Stimulated activated CD8-positive, alpha-beta memory T cell treated with anti-CD3 and anti-CD28 coated beads, Interleukin-15, amount 100 ng/mL, for 1 hour (primary cell): ENCODE data around the gene CHN2.

Experiments
- DNase-seq: peaks from one replicate; pipeline ENCODE4 v3.0.0-alpha.2; 2020; ENCODE audit warnings: low read depth

Gene CHN2

DNA sequence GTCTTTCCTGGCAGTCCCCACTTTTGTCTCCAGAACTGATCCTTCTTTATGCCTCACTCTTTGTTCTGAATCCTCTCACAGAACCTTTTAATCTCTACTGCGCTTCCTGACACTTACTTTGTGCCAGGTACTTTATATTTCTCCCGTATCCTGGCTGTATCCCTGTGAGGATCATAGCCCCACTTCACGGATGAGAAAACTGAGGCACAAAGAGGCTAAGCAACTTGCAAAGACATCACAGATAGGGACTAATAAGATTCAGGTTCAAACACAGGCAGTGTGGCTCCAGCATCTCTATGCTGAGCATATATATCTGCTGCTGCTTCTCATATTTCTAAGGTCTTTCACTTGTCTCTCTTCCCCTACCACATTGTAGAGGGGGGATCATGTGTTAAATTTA lies 116.7 kb downstream of the CHN2 start:
- no peak for DNase-seq

DNA sequence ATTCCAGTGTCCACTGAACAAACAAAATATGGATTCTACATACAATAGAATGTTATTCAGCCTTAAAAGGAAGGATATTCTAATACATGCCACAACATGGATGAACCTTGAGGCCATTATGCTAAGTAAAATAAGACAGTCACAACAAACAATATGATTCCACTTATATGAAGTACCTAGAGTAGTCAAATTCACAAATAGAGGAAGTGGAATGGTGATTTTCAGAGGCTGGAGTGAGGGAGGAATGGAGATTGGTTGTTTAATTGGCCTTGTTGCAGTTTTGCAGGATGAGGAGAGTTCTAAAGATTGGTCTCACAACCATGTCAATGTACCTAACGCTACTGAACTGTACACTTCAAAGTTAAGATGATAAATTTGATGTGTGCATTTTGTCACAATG lies 119.6 kb downstream of the CHN2 start:
- no peak for DNase-seq

DNA sequence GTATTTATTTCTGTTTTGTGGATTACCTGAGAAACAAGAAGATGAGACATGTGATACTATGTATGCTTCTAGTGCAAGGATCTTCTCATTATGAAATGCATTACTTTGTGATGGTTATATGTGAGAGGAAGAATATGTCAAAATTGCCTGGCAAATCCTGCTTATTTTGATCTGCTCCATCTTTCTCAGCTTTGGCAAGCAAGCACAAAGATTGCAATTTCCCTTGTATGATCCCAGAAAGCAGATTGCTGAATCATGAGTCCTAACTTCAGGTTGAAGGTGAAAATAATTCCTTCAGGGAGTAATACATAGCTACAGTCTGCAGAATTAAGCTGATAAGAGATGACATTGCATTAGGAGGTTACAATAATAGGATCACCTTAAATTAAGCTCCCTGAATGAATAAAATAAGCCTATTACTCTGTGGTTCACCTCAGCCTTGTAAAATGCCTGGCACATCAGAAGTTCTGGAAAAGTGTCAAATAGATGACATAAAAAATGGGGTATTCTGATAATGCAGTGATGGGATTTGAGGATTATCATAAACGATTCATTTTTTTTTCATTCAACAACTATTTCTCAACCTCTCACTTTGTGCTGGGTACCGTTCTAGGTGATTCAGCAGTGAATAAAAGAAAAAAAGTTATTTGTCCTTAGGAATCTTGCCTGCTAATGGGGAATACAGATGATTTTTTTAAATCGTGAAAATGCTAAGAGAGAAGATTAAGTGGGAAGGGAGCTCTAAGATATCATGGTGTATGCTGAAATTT lies 120.7 kb downstream of the CHN2 start:
- no peak for DNase-seq

DNA sequence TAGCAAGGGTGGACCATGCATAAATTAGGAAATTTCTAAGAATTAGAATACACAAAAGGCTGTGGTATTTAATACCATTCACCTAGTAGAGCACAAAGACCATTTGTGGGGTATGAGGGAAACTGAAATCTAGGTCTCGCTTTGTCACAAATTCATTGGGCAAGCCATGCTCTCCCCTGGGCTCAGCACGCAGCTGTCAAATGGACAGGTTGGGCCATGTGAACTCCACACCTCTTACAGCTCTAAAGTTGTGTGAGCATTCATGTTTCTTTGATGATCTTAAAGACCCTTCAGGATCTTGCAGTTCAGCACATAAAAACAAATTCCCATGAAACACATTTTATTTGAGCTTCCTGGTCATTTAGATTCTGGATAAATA lies 121.3 kb downstream of the CHN2 start:
- DNase-seq = no peak

DNA sequence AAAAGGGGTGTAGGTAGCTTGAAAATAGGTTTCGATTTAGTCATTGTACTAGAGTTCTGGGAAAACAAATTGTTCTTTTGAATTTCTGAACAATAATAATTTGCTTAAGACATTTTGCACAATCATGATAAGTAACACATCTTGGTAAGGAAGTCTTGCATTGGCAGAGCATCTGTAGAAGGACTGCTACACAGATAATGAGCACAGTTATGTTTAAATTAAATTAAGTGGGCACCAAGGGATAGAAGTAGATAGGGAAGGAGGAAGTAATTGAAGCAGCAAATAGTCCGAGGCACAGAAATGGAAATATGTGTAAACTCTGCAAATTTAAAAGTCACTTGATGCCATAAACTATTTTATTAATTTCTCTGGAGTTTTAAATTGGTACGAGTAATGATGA lies 122.4 kb downstream of the CHN2 start:
- DNase-seq = no peak

DNA sequence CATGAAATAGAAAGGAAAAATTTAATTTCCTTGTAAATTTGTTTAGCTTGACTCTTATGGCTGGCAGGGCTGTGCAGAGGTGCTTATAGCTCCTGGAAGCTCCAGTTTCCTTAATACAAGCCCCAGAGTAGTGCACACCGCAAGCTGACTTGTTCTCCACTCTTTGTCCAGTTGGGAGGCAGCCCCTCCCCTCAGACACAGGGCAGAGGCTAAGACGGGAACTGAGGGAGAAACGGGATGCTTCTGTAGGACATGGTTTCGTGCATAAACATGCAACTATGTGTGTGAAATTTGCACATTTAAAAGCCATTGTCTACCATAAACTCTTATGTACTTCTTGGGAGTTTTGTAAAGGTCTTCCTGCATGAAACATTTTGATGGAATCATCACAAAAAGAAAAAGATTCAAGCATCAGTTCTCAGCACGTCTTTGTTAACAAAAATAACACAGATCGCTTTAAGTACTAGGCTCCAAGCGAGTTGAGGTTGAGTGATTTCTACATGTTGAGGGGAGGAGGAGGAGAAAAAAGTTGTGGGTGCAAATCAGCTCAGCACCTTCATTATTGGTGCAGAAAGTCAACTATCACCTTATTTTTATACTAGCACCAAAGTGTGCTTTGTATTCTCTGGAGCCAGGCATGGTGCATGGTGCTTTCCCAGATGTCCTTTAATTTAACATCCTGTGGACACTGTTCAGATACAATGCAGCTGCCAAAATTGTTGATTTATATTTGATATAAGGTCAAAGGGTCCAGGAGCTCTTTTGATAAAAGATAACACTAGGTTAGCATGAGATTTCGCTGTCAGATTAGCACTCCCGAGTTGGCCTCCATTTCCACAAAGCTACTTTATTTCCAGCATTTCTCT lies 124.5 kb downstream of the CHN2 start:
- DNase-seq = no peak

DNA sequence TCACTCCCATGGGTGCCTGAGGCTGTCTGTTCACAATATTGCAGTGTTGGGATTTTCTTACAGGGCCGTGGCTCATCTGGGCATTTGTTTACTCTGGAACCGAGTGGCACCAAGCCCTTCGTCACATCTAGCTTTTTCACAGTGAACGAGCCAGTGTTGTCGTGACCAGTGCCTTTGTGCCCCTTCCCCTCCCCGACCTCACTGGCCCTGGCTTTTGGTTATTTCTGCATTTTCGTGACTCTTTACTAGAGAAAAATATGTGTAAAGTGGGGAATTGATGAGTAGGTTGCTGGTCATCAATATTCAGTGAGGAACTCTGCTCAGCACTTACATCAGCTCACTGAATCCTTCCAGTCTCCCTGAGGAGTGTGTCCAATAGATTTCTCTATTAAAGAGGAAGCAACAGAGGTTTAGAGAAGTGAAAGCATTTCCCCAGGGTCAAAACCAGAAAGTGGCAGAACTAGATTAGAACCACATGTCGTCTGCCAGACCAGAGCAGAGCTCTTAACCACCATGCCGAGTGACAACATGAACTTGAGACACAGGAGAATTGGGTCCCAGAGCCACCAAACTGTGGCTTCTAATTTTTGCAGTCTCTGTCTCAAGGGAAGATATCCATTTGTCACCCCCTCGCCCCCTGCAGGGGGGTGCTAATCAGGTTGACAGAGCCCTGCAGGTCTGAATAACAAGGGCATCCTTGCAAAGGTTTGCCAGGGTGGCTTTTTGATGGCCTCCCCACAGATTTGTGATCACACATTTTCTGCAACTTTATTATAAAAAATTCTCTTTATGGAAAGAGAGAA lies 125.3 kb downstream of the CHN2 start:
- no peak for DNase-seq

DNA sequence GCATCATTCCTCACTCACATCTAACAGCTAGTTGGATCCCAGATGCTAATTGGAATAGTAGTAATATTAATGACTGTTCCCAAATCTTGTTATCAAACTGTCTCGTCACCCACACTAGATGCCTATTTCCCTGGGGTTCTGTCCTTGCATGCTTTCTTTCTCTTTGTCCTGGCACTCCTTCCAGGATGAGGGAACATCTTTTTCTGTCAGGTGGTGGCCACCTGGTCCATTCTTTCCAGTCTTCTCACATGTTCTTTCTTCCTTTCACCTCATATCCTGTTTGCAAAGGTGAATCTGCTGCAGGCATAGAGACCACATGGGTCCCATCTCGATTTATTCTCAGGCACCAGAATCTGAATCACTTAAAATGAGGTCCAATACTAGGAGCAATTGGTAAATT lies 126.0 kb downstream of the CHN2 start:
- no peak for DNase-seq

DNA sequence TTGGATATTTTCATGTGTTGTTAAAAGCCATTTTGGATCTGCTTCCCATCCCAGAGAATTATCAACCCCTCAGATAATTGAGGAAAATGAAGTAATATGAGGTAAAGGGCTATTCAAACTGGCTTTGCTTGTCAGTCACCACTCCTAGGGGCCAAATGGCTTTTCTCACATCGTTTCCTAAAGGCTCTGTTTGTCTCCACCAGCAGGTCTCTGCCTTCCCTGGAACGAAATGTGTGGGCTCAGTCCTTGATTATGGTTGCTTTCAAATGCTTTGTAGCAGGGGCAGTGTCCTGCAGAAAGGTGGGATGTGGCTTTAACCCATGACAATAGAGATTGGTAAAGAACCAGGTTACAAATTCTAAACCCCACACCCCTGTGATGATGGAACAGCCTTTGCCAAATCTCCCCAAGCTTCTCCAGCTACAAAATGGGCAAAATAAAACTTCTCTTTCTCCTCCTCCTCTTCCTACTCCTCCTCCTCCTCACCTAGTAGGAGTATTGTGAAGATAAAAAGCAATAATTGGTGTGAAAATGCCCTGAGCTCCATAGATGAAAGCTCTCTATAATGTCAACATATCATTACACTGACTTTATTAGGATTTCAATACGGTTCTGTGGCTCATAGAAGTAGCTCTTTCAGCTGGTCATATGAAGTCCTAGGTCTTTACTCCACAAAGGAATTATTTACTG lies 127.6 kb downstream of the CHN2 start:
- no peak for DNase-seq

DNA sequence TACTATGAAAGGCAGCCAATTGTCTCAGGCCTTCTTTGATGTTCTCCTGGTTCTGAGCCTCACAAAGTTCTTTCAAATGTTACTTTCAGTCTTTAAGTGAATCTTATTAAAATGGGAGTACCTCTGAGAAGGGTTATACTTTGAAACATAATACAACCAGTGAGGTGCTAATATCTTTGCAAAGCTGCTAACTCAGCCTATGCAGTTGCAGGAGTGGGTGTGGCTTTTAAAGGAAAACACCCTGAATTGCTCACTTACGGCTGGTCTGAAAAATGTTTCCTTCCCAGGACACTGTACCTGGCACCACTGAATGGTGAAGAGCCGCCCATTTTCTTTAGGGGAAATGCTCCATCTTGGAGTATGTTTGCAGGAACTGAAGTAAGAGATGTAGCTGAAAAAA lies 130.9 kb downstream of the CHN2 start:
- no peak for DNase-seq

DNA sequence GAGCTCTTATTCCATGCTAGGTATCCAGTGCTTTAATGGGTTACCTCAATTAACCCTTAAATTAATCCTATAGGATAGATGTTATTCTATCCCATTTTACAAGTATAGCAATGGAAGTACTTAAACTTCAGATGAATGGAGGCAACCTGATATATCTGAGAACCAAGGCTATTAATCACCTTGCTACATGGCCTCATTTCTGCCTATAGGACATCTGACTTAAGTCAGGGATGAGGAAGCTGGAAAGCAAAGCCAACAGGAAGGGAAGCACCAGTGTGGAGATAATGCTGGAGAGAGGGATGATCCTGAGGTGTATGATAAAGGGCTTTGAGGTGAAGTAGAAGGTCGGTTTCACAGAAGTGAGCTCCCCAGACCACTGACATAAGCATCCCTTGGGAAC lies 132.3 kb downstream of the CHN2 start:
- no peak for DNase-seq

DNA sequence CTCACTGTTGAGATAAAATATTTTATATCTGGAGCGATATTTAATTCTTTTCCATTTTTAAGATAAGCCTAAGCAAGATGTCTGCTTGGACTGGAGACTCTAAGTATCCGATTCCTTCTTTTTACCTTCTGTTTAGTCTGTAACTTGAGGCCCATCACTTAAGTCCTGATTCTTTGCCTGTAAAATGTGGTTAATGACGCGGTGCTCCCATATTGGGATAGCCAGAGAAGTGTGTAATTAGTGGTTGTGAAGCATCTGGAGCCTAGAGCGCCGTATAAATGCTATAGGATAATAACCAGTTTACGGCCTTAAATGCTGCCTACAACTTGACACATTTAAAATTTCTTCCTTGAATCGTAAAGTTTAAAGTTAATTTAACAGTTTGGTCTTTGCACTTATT lies 132.9 kb downstream of the CHN2 start:
- no peak for DNase-seq

DNA sequence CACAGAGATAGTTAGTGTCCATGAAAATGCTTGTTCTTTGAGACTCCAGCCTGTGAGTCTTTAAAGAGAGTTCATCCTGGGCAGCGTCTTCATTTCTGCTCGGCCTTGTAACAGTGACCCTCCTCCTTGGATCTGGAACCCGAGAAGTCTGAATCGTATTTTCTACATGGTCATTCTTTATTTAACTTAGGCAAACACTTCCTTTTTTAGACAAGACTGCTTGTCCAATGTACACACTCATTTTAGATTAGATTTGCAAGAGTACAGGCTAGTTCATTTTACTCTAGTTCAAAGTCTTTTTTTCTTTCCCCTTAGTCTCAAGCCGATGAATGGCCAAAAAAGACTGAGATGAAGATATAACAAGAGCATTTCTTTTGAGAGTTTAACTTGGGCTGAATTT lies 133.5 kb downstream of the CHN2 start:
- no peak for DNase-seq

DNA sequence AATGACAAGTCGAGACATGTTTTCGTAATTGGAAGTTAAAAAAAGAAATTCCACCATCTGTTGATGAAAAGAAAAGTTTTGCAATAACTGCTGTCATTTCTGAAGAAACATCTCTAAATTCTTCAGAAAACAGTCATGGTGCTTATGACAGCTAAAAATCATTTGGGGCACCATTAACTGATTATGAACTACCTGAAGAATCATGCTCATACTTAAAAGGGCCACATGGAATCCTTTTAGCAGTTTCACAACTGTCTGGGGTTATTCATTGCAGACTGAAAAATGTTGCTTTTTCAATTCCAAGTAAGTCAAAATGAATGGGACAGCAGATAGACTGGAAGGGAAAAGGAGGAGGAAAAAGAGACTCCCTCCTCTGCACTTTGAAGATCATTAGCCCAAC lies 134.2 kb downstream of the CHN2 start:
- no peak for DNase-seq

DNA sequence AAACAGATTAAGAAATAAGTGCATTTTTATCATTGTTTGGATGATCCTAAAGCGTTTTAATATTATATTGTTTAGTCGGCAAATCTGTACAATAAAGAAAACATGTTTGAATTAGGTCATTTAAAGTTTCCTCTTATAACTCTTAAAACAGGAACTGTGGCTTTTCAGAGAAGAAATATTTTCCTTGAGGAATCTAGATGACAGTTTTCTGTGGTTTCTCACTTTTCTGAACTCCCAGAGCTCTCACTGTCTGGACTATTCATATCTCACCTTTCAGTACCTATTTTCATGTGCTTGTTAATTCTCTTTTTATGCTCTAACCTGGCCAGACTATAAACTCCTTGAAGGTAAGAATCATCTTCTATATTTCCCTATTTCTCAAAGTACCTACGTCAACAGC lies 135.1 kb downstream of the CHN2 start:
- no peak for DNase-seq

DNA sequence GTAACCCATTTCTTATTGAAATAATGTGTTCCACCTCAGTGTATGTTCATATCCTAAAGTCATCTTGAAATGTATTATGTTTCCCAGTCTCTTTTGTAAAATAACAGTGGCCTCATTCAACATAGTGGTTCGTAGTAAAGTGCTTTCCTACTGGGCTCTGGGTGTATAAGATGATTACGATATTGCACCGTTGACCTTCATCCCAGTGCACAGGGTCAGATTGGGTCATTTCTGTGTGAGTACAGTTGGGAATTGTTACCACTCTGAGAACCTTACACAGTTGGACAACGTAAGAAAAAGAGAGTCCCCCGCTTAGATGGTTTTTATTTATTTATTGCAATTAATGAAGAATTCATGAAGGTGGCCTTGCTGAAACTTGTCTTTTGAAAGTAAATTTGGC lies 135.6 kb downstream of the CHN2 start:
- DNase-seq = no peak

DNA sequence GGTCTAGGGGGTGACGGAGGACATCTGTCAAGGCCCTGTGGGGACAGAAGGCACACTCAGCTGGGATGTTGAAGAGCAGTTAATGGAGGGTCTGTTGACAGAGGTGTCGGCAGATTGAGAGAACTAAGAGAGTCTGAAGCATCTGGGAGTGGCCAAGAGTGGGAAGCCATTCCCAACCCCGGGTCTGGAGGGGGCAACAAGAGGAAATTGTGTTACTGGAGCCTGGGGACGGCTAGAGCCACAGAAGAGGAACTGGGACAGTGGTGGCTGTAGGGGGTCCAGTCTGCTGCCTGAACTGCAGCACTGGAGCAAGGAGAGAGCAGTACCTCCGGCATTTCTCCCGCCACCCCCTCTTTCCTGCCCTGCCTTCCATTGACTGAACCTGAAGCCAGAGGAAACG lies 136.6 kb downstream of the CHN2 start:
- DNase-seq = no peak

DNA sequence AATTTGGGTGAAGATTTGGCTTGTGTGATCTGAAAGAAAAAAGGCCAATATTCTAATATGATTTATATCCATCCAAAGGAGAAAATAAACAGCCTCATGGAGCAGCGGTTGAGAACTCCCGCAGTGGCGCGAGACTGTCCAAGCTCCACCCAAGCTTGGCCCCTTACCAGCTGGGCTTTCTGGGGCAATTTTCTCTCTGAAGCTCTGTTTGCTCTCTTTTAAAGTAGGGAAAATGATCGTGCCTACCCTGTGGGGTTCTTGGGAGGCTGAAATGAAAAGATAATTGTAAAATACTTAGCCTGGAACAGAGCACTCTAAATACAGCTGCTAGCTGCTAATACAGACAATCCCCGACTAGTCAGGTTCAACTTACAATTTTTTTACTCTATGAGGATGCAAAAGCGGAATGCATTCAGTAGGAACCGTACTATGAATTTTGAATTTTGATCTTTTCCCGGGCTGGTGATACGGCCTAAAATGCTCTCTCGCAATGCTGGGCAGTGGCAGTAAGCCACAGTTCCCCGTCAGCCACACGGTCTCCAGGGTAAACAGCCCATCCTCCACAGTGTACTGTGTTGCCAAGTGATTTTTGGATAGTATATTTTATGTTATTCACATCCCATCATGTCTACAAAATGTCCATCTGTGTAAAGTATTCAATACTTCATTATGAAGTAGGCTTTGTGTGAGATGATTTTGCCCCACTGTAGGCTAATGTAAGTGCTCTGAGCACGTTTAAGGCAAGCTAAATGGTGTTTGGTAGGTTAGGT lies 137.7 kb downstream of the CHN2 start:
- no peak for DNase-seq

DNA sequence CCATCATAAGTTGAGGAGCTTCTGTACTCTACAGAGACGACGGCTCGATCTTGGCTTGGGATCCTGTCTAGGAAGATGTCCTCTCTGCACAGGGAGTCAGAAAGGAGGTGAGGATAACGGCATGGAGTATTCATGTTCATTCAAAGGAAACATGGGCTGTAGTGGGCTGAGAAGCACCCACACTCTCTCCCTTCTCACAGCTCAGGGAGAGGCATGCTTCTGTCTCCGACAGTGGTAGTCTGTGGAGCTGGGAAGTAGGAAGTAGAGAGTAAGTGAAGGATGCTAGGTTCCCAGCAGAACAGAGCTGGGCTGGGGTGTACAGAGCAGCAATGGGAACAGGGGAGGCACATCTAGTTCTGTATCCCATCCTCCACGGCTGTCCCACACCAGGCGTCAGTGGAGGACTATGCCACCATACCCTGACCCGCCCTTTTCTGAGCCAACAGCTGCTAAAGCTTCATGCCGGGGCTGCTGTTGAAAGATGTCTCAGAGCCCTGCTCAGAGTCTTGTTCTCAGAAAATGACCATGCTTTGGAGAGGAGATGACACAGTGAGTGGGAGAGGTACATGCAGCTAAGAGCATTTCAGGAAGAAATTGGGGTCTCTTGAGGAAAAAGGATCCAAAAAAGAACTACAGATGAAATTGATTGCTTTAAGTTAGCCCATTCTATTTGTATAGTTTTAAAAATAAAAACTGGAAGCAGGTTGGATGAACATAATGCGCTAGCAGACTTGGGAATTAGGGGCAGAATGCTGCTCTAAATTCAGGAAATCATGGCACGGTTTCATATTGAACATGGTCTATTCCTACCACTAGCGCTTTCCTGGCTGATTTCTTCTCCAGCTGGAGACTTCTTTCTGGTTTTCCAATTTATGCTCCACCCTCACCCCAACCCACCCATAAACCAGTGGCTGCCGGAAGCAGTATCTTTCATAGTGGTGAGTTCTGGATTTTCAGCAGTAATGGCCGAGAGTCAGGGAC lies 138.6 kb downstream of the CHN2 start:
- no peak for DNase-seq
